ENCODE measurements around the gene ARHGAP32. TPM values are rescaled to one million over a fixed set of nuclear protein-coding genes. Genes with fewer than 3 reads are reported as not detected.

Gene ARHGAP32
- total RNA-seq, 1 donor = 4.9 TPM

- H3K9me3 ChIP-seq (ENCODE audit: low read depth, low read length) = no peaks in the 10 kb centered on the region
- no peaks in the 10 kb centered on the region for H3K4me1 ChIP-seq (ENCODE audit: insufficient read depth, low read length)
- H3K27me3 ChIP-seq (ENCODE audit: insufficient read depth, low read length) = no peaks in the 10 kb centered on the region
Measured at GRCh38 chr11:128948583-128948982, 243.5 kb downstream of the ARHGAP32 start.

GRCh38 chr11:128947773-128948172 lies 244.4 kb downstream of the ARHGAP32 start:
- H3K27me3 ChIP-seq (ENCODE audit: insufficient read depth, low read length) = no peaks in the 10 kb centered on the region
- H3K4me3 ChIP-seq (ENCODE audit: low read length) = no peak overlapping the region
- no peaks in the 10 kb centered on the region for H3K9me3 ChIP-seq (ENCODE audit: low read depth, low read length)
- no peaks in the 10 kb centered on the region for H3K4me1 ChIP-seq (ENCODE audit: insufficient read depth, low read length)

More at GRCh38 chr11:128948583-128948982, 243.5 kb downstream of the ARHGAP32 start:
- H3K4me3 ChIP-seq (ENCODE audit: low read length) = no peak overlapping the region

GRCh38 chr11:128946648-128947047 lies 245.5 kb downstream of the ARHGAP32 start:
- Histone ChIP-seq H3K4me3 (ENCODE audit: low read length) (no peak overlapping the region), H3K27me3 (ENCODE audit: insufficient read depth, low read length) (no peaks in the 10 kb centered on the region), H3K4me1 (ENCODE audit: insufficient read depth, low read length) (no peaks in the 10 kb centered on the region), H3K9me3 (ENCODE audit: low read depth, low read length) (no peaks in the 10 kb centered on the region)

- Histone ChIP-seq H3K4me3 (ENCODE audit: low read length) (no peak overlapping the region), H3K4me1 (ENCODE audit: insufficient read depth, low read length) (no peaks in the 10 kb centered on the region), H3K27me3 (ENCODE audit: insufficient read depth, low read length) (no peaks in the 10 kb centered on the region)
Measured at GRCh38 chr11:128943428-128943976, 248.6 kb downstream of the ARHGAP32 start.

GRCh38 chr11:128942817-128943427 lies 249.2 kb downstream of the ARHGAP32 start, which contains the start of gene TP53AIP1:
Gene TP53AIP1, minus strand, starts transcription at chr11:128942871. Its CDS starts 5,053 bp downstream, at chr11:128937818.
- no peaks in the 10 kb centered on the region for H3K4me1 ChIP-seq (ENCODE audit: insufficient read depth, low read length)
- no peaks in the 10 kb centered on the region for H3K9me3 ChIP-seq (ENCODE audit: low read depth, low read length)
- no peak within 1 kb of the TSS for H3K4me3 ChIP-seq (ENCODE audit: low read length)
- no peaks in the 10 kb centered on the region for H3K27me3 ChIP-seq (ENCODE audit: insufficient read depth, low read length)

More at GRCh38 chr11:128943428-128943976, 248.6 kb downstream of the ARHGAP32 start:
- no peaks in the 10 kb centered on the region for H3K9me3 ChIP-seq (ENCODE audit: low read depth, low read length)

GRCh38 chr11:128942272-128942612 lies 249.9 kb downstream of the ARHGAP32 start:
- Histone ChIP-seq H3K27me3 (ENCODE audit: insufficient read depth, low read length) (no peaks in the 10 kb centered on the region), H3K4me1 (ENCODE audit: insufficient read depth, low read length) (no peaks in the 10 kb centered on the region), H3K9me3 (ENCODE audit: low read depth, low read length) (no peaks in the 10 kb centered on the region), H3K4me3 (ENCODE audit: low read length) (no peak overlapping the region)

GRCh38 chr11:128941573-128942271 lies 250.4 kb downstream of the ARHGAP32 start:
- no peak overlapping the region for H3K4me3 ChIP-seq (ENCODE audit: low read length)
- no peaks in the 10 kb centered on the region for H3K4me1 ChIP-seq (ENCODE audit: insufficient read depth, low read length)
- no peaks in the 10 kb centered on the region for H3K9me3 ChIP-seq (ENCODE audit: low read depth, low read length)
- H3K27me3 ChIP-seq (ENCODE audit: insufficient read depth, low read length) = no peaks in the 10 kb centered on the region

GRCh38 chr11:128941110-128941509 lies 251.0 kb downstream of the ARHGAP32 start:
- Histone ChIP-seq H3K4me3 (ENCODE audit: low read length) (no peak overlapping the region), H3K4me1 (ENCODE audit: insufficient read depth, low read length) (no peaks in the 10 kb centered on the region), H3K27me3 (ENCODE audit: insufficient read depth, low read length) (no peaks in the 10 kb centered on the region), H3K9me3 (ENCODE audit: low read depth, low read length) (no peaks in the 10 kb centered on the region)

GRCh38 chr11:128940603-128941002 lies 251.5 kb downstream of the ARHGAP32 start:
- no peak overlapping the region for H3K4me3 ChIP-seq (ENCODE audit: low read length)
- no peaks in the 10 kb centered on the region for H3K9me3 ChIP-seq (ENCODE audit: low read depth, low read length)
- H3K27me3 ChIP-seq (ENCODE audit: insufficient read depth, low read length) = no peaks in the 10 kb centered on the region
- H3K4me1 ChIP-seq (ENCODE audit: insufficient read depth, low read length) = no peaks in the 10 kb centered on the region

GRCh38 chr11:128940156-128940555 lies 252.0 kb downstream of the ARHGAP32 start:
- Histone ChIP-seq H3K4me1 (ENCODE audit: insufficient read depth, low read length) (no peaks in the 10 kb centered on the region), H3K9me3 (ENCODE audit: low read depth, low read length) (no peaks in the 10 kb centered on the region), H3K4me3 (ENCODE audit: low read length) (no peak overlapping the region), H3K27me3 (ENCODE audit: insufficient read depth, low read length) (no peaks in the 10 kb centered on the region)

GRCh38 chr11:128939591-128939990 lies 252.5 kb downstream of the ARHGAP32 start:
- no peaks in the 10 kb centered on the region for H3K27me3 ChIP-seq (ENCODE audit: insufficient read depth, low read length)
- H3K4me3 ChIP-seq (ENCODE audit: low read length) = no peak overlapping the region
- H3K9me3 ChIP-seq (ENCODE audit: low read depth, low read length) = no peaks in the 10 kb centered on the region
- no peaks in the 10 kb centered on the region for H3K4me1 ChIP-seq (ENCODE audit: insufficient read depth, low read length)

- Histone ChIP-seq H3K4me3 (ENCODE audit: low read length) (no peak overlapping the region), H3K9me3 (ENCODE audit: low read depth, low read length) (no peaks in the 10 kb centered on the region), H3K4me1 (ENCODE audit: insufficient read depth, low read length) (no peaks in the 10 kb centered on the region), H3K27me3 (ENCODE audit: insufficient read depth, low read length) (no peaks in the 10 kb centered on the region)
Measured at GRCh38 chr11:128938156-128938885, 253.8 kb downstream of the ARHGAP32 start.

GRCh38 chr11:128937480-128937879 lies 254.6 kb downstream of the ARHGAP32 start:
- Histone ChIP-seq H3K4me1 (ENCODE audit: insufficient read depth, low read length) (no peaks in the 10 kb centered on the region), H3K27me3 (ENCODE audit: insufficient read depth, low read length) (no peaks in the 10 kb centered on the region), H3K9me3 (ENCODE audit: low read depth, low read length) (no peaks in the 10 kb centered on the region), H3K4me3 (ENCODE audit: low read length) (no peak overlapping the region)

GRCh38 chr11:128936606-128937251 lies 255.4 kb downstream of the ARHGAP32 start:
- H3K4me1 ChIP-seq (ENCODE audit: insufficient read depth, low read length) = no peaks in the 10 kb centered on the region
- no peak overlapping the region for H3K4me3 ChIP-seq (ENCODE audit: low read length)
- no peaks in the 10 kb centered on the region for H3K27me3 ChIP-seq (ENCODE audit: insufficient read depth, low read length)
- H3K9me3 ChIP-seq (ENCODE audit: low read depth, low read length) = no peaks in the 10 kb centered on the region

- no peaks in the 10 kb centered on the region for H3K9me3 ChIP-seq (ENCODE audit: low read depth, low read length)
- no peaks in the 10 kb centered on the region for H3K4me1 ChIP-seq (ENCODE audit: insufficient read depth, low read length)
- H3K4me3 ChIP-seq (ENCODE audit: low read length) = no peak overlapping the region
- no peaks in the 10 kb centered on the region for H3K27me3 ChIP-seq (ENCODE audit: insufficient read depth, low read length)
Measured at GRCh38 chr11:128934926-128935325, 257.2 kb downstream of the ARHGAP32 start.
